HUES64 (cell line): Measurements from ENCODE around the gene CACNA2D1.

Experiments used
- H3K27ac ChIP-seq: 2 replicates; pipeline ENCODE4 v1.7.0; 2013; ENCODE audit warnings: low read depth, low read length, inconsistent platforms
- H3K27me3 ChIP-seq: 2 replicates; pipeline ENCODE4 v1.6.1; 2013; ENCODE audit warnings: mild to moderate bottlenecking, low read length; ENCODE audit not compliant: insufficient read depth
- H3K36me3 ChIP-seq: 2 replicates; pipeline ENCODE4 v1.6.1; 2013; ENCODE audit warnings: mild to moderate bottlenecking, low read length; ENCODE audit not compliant: insufficient read depth
- H3K4me1 ChIP-seq: 2 replicates; pipeline ENCODE4 v1.6.1; 2013; ENCODE audit warnings: mild to moderate bottlenecking, low read length, moderate library complexity; ENCODE audit not compliant: insufficient read depth
- H3K4me3 ChIP-seq: 2 replicates; pipeline ENCODE4 v1.5.1; 2013; ENCODE audit warnings: mild to moderate bottlenecking, low read length, moderate library complexity
- H3K9ac ChIP-seq: 2 replicates; pipeline ENCODE4 v1.6.1; 2013; ENCODE audit warnings: mild to moderate bottlenecking, low read depth, low read length
- H3K9me3 ChIP-seq: 2 replicates; pipeline ENCODE4 v1.6.1; 2013; ENCODE audit warnings: low read depth, low read length; ENCODE audit not compliant: insufficient read depth
- WGBS: fragments of 150-250, 120-280 bp; methylation state at CpG from one replicate; pipeline ENCODE4 v1.1.7; 2013; ENCODE audit warnings: missing lambda C conversion rate; 5-methylcytosine and 5-hydroxymethylcytosine counted together

CACNA2D1 gene

DNA sequence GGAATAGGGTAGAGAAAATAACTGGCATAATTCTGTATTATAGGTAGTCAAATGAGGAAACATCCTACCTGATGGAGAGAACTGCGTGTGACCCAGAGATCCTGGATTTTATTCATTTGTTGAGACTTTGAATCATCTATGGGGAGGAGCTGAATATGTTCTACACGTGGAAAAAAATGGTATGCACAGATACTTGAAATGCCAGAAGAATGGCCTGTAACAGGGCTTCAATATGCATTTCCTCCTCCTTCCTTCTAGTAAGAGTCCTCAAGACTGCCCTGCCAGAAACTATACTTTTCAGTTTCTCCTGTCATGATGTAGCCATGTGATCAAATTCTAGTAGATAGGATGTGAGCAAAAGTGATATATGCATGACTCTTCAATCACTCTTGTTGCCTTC lies 372.1 kb downstream of the CACNA2D1 start:
- WGBS = 87% methylated on average over 2 of the region's 2 CpGs
- no peak overlapping the region for H3K9ac ChIP-seq
- H3K27ac ChIP-seq = no peak overlapping the region
- H3K4me3 ChIP-seq = no peak overlapping the region
- H3K36me3 ChIP-seq = no peaks in the 10 kb centered on the region
- 0 out of 2 replicates have a peak, but pooled peaks cover 2% of the 10 kb centered on the region for H3K4me1 ChIP-seq
- no peaks in the 10 kb centered on the region for H3K9me3 ChIP-seq
- no peaks in the 10 kb centered on the region for H3K27me3 ChIP-seq

DNA sequence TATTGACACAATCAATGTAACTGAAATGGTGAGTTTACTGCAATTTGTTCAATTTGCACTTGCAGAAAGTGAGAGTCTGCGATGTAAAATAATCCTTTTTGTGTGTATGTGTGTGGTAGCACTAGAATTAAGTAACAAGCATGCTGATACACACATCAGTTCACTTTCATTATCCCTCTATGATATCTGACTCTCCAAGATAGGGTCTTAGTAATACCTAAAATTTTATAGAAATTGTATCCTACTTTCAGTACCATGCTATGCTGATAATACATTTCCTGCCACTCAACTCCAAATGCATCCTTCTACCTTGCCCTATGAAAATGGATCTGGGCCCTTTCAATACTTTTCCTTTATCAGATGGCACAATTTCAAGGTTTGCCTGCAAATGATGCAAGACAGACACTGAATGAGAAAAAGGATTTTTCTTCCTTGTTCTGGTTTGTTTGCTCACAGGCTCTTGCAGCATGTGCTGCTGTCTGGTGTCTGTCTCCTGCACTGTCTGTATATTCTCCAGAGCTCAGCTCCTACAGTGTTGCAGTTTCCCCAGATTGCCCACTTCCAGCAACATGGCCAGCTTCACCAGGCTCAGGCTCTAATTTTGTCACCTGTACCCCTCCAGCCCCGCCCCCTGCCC lies 375.8 kb downstream of the CACNA2D1 start:
- no peaks in the 10 kb centered on the region for H3K9me3 ChIP-seq
- WGBS = 100% methylated on average over 2 of the region's 2 CpGs
- no peaks in the 10 kb centered on the region for H3K4me1 ChIP-seq
- H3K4me3 ChIP-seq = no peak overlapping the region
- no peaks in the 10 kb centered on the region for H3K36me3 ChIP-seq
- H3K27me3 ChIP-seq = no peaks in the 10 kb centered on the region
- H3K27ac ChIP-seq = no peak overlapping the region
- H3K9ac ChIP-seq = no peak overlapping the region

DNA sequence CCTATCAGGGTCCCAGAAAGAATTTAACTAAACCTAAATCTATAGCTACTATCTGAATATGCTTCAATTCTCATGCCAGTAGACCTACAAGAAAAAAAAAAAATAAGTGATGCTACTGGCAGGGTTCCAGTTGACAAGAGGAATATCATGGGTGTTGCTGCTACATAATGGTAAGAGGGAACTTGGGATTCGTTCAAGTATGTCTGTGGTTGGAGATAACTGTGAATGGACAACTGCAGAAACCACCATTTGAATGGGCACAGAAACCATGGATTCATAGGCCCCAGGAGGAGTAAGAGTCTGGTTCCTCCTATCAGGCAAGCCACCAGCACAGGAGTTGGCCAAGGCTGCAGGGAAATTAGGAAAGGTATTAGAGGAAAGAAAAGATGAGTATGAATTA lies 386.1 kb downstream of the CACNA2D1 start:
- Histone ChIP-seq H3K9me3 (no peaks in the 10 kb centered on the region), H3K27ac (no peak overlapping the region), H3K36me3 (0 out of 2 replicates have a peak, but pooled peaks cover 4% of the 10 kb centered on the region), H3K9ac (no peak overlapping the region), H3K27me3 (no peaks in the 10 kb centered on the region), H3K4me1 (no peaks in the 10 kb centered on the region), H3K4me3 (no peak overlapping the region)
- 86% methylated on average over 1 of the region's 1 CpG for WGBS

DNA sequence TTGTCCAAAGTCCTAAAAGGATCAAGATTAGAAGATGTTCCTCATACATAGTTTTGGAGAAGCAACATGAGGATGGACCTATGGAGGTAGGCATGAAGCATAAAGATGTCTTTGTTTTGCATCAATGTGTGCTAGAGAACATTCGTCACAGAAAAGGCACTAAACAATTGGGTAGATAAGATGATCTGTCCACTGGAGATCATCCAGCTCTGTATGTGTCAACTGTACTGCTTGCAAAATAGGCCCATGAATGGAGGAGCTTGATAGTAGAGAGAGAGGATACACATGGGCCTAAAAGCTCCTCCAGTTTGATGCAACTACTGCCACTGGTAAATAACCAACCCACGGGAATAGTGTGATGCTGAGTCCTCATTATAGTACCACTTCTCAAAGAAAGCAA lies 387.3 kb downstream of the CACNA2D1 start:
- Histone ChIP-seq H3K4me3 (no peak overlapping the region), H3K4me1 (peaks cover 10% of the 10 kb centered on the region; the same call in 1 of the 2 replicates), H3K9me3 (no peaks in the 10 kb centered on the region), H3K27ac (no peak overlapping the region), H3K27me3 (no peaks in the 10 kb centered on the region), H3K9ac (no peak overlapping the region), H3K36me3 (0 out of 2 replicates have a peak, but pooled peaks cover 4% of the 10 kb centered on the region)
- WGBS = 92% methylated on average over 2 of the region's 2 CpGs

DNA sequence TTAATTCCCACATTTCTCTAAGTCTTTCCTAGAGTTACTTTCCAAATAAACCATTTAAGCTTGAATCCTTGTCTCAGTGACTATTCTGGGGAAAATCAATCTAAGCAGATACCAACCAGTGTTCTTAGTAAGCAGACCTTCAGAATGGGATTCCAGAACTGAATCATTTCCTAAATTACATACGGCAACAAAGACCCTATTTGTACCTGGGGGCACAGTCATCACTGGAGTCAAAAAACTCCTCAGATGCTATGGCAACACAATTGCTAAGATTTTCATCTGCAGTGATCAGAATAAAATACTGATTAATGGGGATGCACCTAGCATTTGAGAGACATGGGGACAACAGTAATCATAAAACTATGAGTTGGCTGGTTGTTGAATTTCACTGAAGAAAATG lies 389.0 kb downstream of the CACNA2D1 start:
- Histone ChIP-seq H3K4me1 (peaks cover 22% of the 10 kb centered on the region; the same call in 1 of the 2 replicates), H3K9me3 (no peaks in the 10 kb centered on the region), H3K36me3 (0 out of 2 replicates have a peak, but pooled peaks cover 4% of the 10 kb centered on the region), H3K27ac (no peak overlapping the region), H3K27me3 (no peaks in the 10 kb centered on the region), H3K4me3 (no peak overlapping the region), H3K9ac (no peak overlapping the region)
- WGBS = 94% methylated on average over 1 of the region's 1 CpG

DNA sequence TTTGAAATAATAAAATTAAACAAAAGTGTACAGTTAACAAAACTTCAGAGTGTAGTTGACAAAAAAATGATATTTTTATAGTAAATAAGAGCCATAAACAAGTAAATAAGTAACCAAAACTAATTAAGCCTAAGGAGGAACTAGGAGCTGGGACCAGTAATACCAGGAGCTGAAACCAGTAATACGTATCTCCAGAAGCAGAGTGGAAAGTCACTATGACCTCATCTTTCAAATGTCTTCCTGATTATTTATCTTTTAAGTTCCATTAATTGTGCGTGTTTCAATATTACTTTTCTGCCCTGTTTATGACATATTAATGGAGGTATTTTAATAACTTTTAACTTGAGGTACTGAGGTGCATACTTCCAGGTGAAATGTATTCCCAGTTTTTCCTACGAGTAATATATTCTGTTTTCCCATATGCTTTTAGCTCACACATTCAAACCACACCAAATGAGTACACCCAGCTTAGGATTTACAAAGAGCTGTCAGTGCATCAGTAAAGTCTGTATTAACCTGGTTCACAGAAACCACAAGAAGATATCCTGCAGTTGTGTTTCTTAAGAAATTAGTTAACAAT lies 390.0 kb downstream of the CACNA2D1 start:
- Histone ChIP-seq H3K9ac (no peak overlapping the region), H3K4me3 (no peak overlapping the region), H3K9me3 (no peaks in the 10 kb centered on the region), H3K36me3 (0 out of 2 replicates have a peak, but pooled peaks cover 2% of the 10 kb centered on the region), H3K27me3 (no peaks in the 10 kb centered on the region), H3K4me1 (peaks cover 24% of the 10 kb centered on the region; the same call in 1 of the 2 replicates), H3K27ac (no peak overlapping the region)
- WGBS = 96% methylated on average over 2 of the region's 3 CpGs

DNA sequence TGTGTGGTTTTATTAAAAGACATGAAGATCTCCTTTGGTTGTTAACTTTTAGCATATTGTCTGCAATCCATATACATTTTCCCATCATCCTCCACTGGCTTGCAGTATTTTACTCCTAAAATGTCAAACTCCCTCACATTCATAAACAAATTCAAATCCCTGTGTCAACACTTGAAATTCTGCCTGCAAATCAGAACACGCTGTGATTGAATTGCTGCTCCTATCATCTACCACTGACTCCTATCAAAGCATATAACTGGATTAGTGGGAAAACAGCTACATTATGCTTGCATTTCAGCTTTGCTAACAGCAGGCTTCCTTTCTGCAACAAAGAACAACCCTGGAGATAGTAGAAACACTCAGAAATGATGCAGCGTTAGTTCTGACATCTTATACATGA lies 392.0 kb downstream of the CACNA2D1 start:
- Histone ChIP-seq H3K4me3 (no peak overlapping the region), H3K4me1 (peaks cover 24% of the 10 kb centered on the region; the same call in 1 of the 2 replicates), H3K9ac (no peak overlapping the region), H3K36me3 (no peaks in the 10 kb centered on the region), H3K27me3 (no peaks in the 10 kb centered on the region), H3K27ac (no peak overlapping the region), H3K9me3 (no peaks in the 10 kb centered on the region)
- 78% methylated on average over 1 of the region's 2 CpGs for WGBS

DNA sequence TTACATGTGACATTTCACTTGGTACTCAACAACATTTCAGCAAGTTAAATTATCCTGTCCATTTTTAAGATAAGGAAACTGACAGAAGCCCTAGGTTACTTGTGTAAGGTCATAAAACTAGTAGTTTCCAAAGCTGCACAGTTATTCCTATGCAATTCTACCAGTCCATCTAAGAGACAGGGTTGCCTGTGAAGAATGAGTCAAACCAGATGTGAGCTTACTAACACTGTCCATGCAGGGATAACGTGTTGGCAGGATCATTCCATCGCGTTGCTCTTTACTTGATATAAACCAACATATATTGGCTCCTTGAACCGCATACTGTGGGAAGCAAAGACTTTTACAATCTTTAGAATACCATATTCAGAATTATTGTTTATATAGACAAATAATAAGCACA lies 392.8 kb downstream of the CACNA2D1 start:
- Histone ChIP-seq H3K9me3 (no peaks in the 10 kb centered on the region), H3K36me3 (no peaks in the 10 kb centered on the region), H3K27me3 (no peaks in the 10 kb centered on the region), H3K4me3 (no peak overlapping the region), H3K9ac (no peak overlapping the region), H3K4me1 (peaks cover 24% of the 10 kb centered on the region; the same call in 1 of the 2 replicates), H3K27ac (no peak overlapping the region)
- 96% methylated on average over 4 of the region's 4 CpGs for WGBS

DNA sequence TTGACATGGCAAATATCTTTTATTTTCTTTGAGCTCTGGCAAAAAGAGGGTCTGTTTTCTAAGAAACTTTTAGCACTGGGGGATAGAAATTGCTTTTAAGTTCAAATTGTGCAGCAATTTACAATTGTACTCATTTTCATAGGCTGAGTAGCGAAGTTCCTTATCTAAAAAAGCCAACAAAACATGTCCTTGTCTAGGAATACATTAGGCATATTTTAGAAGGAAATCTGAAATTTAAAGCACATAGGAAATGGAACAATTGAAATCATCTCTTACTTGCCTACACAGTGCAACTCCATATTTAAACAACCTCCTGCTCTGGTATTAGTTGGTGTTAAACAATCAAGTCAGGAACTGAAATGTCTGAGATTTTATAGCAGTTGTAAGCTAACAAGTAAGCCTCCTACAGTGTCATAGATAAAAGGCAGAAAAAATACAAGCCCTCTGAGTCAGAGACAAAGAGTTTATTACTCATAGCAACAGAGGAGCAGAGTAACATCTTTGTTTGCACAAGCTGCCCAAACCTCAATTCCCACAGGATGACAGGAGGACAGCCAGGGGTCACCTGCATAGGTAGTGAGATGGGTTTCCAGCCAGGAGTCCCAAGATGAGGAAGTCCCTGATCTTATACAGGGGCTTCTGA lies 393.6 kb downstream of the CACNA2D1 start:
- Histone ChIP-seq H3K27ac (no peak overlapping the region), H3K4me3 (no peak overlapping the region)

DNA sequence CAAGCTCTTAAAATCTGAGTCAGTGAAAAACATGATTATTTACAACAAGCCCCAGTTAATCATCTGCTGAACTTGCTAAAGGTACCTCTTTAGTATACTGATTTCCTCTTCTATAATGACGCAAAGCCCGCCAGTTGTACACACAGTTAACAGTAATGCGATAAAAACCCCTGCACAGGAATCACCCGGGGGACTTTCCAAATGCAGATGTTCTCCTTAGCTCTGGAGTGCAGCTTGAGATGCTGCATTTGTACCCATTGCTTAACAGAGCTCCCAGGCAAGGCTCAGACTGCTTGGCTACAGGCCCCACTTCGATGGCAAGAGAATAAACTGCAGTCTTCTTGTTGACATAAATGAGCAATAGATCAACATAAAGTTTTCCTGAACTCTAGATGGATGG lies 394.1 kb downstream of the CACNA2D1 start:
- Histone ChIP-seq H3K27me3 (no peaks in the 10 kb centered on the region), H3K36me3 (no peaks in the 10 kb centered on the region), H3K4me1 (peaks cover 24% of the 10 kb centered on the region; the same call in 1 of the 2 replicates), H3K9ac (no peak overlapping the region), H3K9me3 (no peaks in the 10 kb centered on the region), H3K27ac (no peak overlapping the region), H3K4me3 (no peak overlapping the region)
- 90% methylated on average over 5 of the region's 5 CpGs for WGBS

More for the DNA sequence above, 393.6 kb downstream of the CACNA2D1 start:
- Histone ChIP-seq H3K9me3 (no peaks in the 10 kb centered on the region), H3K4me1 (peaks cover 24% of the 10 kb centered on the region; the same call in 1 of the 2 replicates), H3K9ac (no peak overlapping the region), H3K36me3 (no peaks in the 10 kb centered on the region), H3K27me3 (no peaks in the 10 kb centered on the region)
- WGBS = no CpG with 5 or more reads among the region's 1 CpG

DNA sequence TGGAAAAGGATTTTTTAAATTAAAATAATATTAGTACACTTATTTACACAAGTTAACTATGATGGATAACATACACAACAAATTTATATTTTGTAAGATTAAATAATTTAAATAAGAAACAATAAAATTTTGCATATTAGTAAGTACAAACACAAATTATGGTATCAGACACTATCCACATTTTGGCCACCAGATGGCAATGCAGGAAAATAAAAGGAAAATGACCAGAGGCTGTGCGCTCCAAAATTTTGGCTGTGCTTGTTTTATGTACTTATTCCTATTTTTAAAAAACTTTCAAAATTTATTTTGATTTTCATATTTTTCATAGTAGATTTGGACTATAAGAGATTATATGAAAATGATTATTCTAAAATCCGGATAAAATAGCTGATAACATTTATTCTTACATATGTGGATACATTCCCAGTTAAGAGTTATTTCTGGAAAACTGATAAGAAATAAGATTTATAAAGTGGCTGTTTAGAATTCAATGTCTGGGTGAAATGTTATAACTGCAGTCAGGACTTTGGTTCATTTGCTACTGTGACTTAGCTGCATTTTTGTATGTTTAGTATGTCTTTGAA lies 399.0 kb downstream of the CACNA2D1 start:
- Histone ChIP-seq H3K4me1 (peaks cover 13% of the 10 kb centered on the region; the same call in 1 of the 2 replicates), H3K36me3 (no peaks in the 10 kb centered on the region), H3K4me3 (no peak overlapping the region), H3K27ac (no peak overlapping the region), H3K27me3 (no peaks in the 10 kb centered on the region), H3K9ac (no peak overlapping the region), H3K9me3 (no peaks in the 10 kb centered on the region)
- WGBS = no CpG with 5 or more reads among the region's 2 CpGs
